ENCODE results near the gene SLC24A3. TPM values are rescaled to one million over a fixed set of nuclear protein-coding genes. Genes with fewer than 3 reads are reported as not detected.
A peak's percentile ranks its signal among the peaks of the same experiment; 100 is the strongest.

Gene SLC24A3
- total RNA-seq, 1 donor from 2014 or later, result 0.96 TPM

DNA sequence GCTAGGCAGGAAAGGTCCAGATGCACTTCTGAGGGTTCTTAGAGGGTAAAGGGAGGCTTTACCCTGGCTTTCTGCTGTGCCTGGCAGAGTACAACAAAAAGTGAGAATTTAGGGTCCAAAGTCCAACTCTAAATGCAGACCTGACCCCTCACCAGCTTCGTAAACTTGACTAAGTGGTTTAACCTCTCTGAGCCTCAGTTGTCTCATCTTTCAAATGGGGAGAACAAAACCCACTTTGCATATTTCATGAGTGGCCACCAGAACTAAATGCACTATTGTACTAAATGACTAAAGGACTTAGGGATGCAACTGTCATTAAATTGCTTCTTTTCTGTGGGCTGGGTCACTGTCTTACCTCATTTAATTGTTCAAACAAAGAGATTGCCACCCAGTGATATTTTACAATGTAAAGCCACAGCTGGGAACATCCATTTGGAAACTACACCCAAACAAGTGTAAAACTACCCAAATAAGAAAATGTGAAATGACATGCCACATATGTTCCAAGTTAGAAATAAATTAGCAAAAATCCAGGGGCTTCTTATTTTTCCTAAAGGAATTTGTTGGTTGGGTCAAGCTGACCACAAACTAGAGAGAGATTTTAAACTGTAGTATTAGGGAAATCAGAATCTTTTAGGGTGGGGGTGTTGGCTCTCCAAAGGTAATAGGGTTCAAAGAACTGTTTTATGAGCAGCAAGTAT lies 497.3 kb downstream of the SLC24A3 start:
- Mint-ChIP-seq H3K4me3 (ENCODE audit: low read depth) (no peak overlapping the region), H3K27ac (no peak overlapping the region), H3K4me1 (ENCODE audit: low read depth) (peaks cover 16% of the 10 kb centered on the region), H3K36me3 (ENCODE audit: insufficient read depth) (no peaks in the 10 kb centered on the region), H3K9me3 (ENCODE audit: low read depth) (no peaks in the 10 kb centered on the region), H3K27me3 (no peaks in the 10 kb centered on the region)
- TF ChIP-seq, protein P1, sequence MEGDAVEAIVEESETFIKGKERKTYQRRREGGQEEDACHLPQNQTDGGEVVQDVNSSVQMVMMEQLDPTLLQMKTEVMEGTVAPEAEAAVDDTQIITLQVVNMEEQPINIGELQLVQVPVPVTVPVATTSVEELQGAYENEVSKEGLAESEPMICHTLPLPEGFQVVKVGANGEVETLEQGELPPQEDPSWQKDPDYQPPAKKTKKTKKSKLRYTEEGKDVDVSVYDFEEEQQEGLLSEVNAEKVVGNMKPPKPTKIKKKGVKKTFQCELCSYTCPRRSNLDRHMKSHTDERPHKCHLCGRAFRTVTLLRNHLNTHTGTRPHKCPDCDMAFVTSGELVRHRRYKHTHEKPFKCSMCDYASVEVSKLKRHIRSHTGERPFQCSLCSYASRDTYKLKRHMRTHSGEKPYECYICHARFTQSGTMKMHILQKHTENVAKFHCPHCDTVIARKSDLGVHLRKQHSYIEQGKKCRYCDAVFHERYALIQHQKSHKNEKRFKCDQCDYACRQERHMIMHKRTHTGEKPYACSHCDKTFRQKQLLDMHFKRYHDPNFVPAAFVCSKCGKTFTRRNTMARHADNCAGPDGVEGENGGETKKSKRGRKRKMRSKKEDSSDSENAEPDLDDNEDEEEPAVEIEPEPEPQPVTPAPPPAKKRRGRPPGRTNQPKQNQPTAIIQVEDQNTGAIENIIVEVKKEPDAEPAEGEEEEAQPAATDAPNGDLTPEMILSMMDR (IDR thresholded peaks at IDR 0.05; ENCODE audit: unreplicated experiment), result no peak
- no peak for DNase-seq (ENCODE audit: low spot score, unreplicated experiment)

DNA sequence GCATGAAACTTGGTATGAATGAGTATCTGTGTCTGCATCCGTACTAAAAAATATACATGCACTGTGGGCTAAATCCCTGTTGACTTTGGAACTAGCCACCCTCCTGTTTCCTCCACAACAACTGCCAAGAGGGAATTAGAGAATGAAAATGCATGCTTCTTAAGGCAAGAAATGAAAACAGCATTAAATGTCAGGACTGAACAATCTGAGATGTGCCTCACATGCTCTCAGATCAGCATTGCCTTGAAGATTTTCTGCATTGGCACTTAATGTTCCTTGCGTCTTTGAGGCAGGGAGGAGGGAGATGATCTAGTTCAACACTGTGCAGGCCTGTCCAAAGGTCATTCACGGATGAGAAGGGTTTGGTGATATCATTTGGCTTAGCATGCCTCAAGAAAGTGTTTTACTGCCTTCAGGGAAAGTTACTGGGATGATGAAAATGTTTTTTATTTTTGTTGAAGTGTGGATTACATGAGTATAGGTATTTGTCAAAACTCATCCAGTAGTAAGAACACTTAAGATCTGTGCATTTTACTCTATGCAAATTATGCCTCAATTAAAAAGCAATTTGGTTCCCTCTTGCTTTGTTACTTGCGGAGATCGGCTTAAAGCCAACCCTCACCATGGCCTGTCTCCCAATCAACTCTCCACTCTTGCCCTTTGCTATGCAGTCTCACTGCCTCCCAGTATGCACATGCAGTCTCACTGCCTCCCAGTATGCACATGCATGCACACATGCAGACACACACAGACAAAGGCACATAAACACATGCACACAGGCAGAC lies 498.1 kb downstream of the SLC24A3 start:
- no peak for DNase-seq (ENCODE audit: low spot score, unreplicated experiment)
- H3K27ac Mint-ChIP-seq, result no peak overlapping the region
- H3K9me3 Mint-ChIP-seq (ENCODE audit: low read depth), result no peaks in the 10 kb centered on the region
- no peaks in the 10 kb centered on the region for H3K27me3 Mint-ChIP-seq
- H3K36me3 Mint-ChIP-seq (ENCODE audit: insufficient read depth), result no peaks in the 10 kb centered on the region
- TF ChIP-seq, protein P1 (IDR thresholded peaks at IDR 0.05; ENCODE audit: unreplicated experiment), result no peak
- peaks cover 17% of the 10 kb centered on the region for H3K4me1 Mint-ChIP-seq (ENCODE audit: low read depth)
- H3K4me3 Mint-ChIP-seq (ENCODE audit: low read depth), result no peak overlapping the region

DNA sequence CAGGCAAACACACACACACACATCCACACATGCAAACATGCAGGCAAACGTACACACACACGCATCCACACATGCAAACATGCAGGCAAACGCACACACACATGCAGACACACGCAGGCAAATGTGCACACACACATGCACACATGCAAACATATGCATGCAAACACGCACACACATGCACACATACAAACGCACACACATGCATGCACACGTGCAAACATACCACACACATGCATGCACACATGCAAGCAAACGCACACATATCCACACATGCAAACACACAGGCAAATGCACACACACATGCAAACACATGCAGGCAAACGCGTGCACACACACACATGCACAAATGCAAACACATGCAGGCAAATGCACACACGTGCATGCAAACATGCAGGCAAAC lies 498.7 kb downstream of the SLC24A3 start:
- Mint-ChIP-seq H3K27me3 (no peaks in the 10 kb centered on the region), H3K27ac (no peak overlapping the region), H3K9me3 (ENCODE audit: low read depth) (no peaks in the 10 kb centered on the region), H3K36me3 (ENCODE audit: insufficient read depth) (no peaks in the 10 kb centered on the region), H3K4me1 (ENCODE audit: low read depth) (peaks cover 17% of the 10 kb centered on the region), H3K4me3 (ENCODE audit: low read depth) (no peak overlapping the region)
- no peak for DNase-seq (ENCODE audit: low spot score, unreplicated experiment)
- TF ChIP-seq, protein P1 (IDR thresholded peaks at IDR 0.05; ENCODE audit: unreplicated experiment), result no peak

DNA sequence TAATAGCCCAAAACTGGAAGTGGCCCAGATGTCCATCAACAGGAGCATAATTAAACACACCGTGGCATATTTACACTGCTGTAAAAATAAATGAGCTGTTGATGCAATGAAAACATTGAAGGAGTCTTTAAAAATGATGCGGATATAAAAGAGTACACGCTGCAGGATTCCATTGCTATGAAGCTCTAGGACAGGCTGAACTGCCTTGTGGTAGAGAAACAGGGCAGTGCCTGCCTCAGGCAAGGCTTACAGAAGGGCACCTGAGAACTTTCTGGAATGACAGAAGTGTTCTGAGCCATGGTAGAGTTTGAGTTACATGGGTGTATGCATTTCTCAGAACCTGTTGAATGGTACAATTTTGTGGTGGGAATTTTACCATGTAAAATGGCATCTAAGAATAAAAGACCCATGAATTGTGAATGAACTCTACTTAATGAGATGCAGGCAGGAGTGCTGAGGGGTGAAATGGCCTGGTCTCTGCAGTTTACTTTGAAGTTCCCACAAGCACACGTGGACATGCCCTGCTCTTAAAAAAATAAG lies 500.3 kb downstream of the SLC24A3 start:
- H3K27me3 Mint-ChIP-seq, result no peaks in the 10 kb centered on the region
- no peak for DNase-seq (ENCODE audit: low spot score, unreplicated experiment)
- H3K27ac Mint-ChIP-seq, result peak overlapping the region; percentile 17
- H3K4me3 Mint-ChIP-seq (ENCODE audit: low read depth), result no peak overlapping the region
- TF ChIP-seq, protein P1 (IDR thresholded peaks at IDR 0.05; ENCODE audit: unreplicated experiment), result no peak
- H3K4me1 Mint-ChIP-seq (ENCODE audit: low read depth), result peaks cover 17% of the 10 kb centered on the region
- no peaks in the 10 kb centered on the region for H3K36me3 Mint-ChIP-seq (ENCODE audit: insufficient read depth)
- no peaks in the 10 kb centered on the region for H3K9me3 Mint-ChIP-seq (ENCODE audit: low read depth)

DNA sequence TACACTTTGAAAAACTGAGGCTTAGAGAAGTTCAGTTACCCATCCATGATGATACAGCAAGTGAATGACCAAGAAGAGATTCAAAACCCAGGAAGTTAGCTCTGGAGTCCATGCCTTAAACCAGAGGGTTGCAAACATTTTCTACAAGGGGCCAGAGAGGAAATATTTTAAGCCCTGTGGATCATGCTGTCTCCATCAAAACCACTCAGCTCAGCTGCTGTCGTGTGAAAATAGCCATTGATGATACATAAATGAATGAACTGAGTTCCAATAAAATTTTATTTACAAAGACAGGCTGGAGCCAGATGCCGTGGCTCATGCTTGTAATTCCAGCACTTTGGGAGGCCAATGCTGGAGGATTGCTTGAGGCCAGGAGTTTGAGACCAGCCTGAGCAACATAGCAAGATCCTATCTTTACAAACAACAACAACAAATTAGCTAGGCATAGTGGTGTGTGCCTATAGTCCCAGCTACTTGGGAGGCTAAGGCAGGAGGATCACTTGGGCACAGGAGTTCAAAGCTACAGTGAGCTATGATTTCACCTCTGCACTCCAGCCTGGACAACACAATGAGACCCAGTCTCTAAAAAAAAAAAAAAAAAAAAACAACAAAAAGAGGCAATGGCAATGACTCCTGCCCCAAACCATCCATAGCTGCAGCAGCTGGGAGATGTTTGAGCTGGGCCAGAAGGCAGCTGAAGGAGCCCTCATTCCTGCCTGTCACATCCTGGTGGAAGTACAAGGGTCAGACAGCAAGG lies 501.6 kb downstream of the SLC24A3 start:
- Mint-ChIP-seq H3K4me1 (ENCODE audit: low read depth) (peaks cover 16% of the 10 kb centered on the region), H3K27ac (no peak overlapping the region), H3K27me3 (no peaks in the 10 kb centered on the region), H3K9me3 (ENCODE audit: low read depth) (no peaks in the 10 kb centered on the region), H3K36me3 (ENCODE audit: insufficient read depth) (no peaks in the 10 kb centered on the region), H3K4me3 (ENCODE audit: low read depth) (no peak overlapping the region)
- TF ChIP-seq, protein P1 (IDR thresholded peaks at IDR 0.05; ENCODE audit: unreplicated experiment), result no peak
- no peak for DNase-seq (ENCODE audit: low spot score, unreplicated experiment)
